ENCODE measurements around the gene UQCRHL.

Gene UQCRHL

GRCh38 chr1:15761366-15762128, 45.9 kb downstream of the UQCRHL start:
- no peaks in the 10 kb centered on the region for H3K9me3 ChIP-seq (ENCODE audit: control insufficient read depth, low read length)
- peaks cover 14% of the 10 kb centered on the region for H3K4me1 ChIP-seq
- H3K79me2 ChIP-seq, result no peaks in the 10 kb centered on the region
- no peak overlapping the region for H3K4me3 ChIP-seq (ENCODE audit: low read depth, low read length)
- H3K9ac ChIP-seq, result no peak overlapping the region
- no peaks in the 10 kb centered on the region for H3K36me3 ChIP-seq (ENCODE audit: control insufficient read depth, insufficient read depth, low read length)
- H3K27ac ChIP-seq, result peak overlapping the region; percentile 77
- no peak overlapping the region for H3K4me2 ChIP-seq (ENCODE audit: low read length)
- H3K27me3 ChIP-seq (ENCODE audit: control insufficient read depth, insufficient read depth, low read length), result no peaks in the 10 kb centered on the region
- no peak overlapping the region for H2AFZ ChIP-seq
- no peak for TF ChIP-seq CTCF (IDR thresholded peaks at IDR 0.05)

GRCh38 chr1:15760520-15761211, 46.8 kb downstream of the UQCRHL start:
- Histone ChIP-seq H3K4me2 (ENCODE audit: low read length) (no peak overlapping the region), H3K27ac (peak overlapping the region; percentile 77), H2AFZ (no peak overlapping the region), H3K9ac (no peak overlapping the region), H3K9me3 (ENCODE audit: control insufficient read depth, low read length) (no peaks in the 10 kb centered on the region), H3K4me3 (ENCODE audit: low read depth, low read length) (no peak overlapping the region), H3K36me3 (ENCODE audit: control insufficient read depth, insufficient read depth, low read length) (no peaks in the 10 kb centered on the region), H3K79me2 (no peaks in the 10 kb centered on the region), H3K4me1 (peaks cover 14% of the 10 kb centered on the region), H3K27me3 (ENCODE audit: control insufficient read depth, insufficient read depth, low read length) (no peaks in the 10 kb centered on the region)
- TF ChIP-seq CTCF (IDR thresholded peaks at IDR 0.05), result no peak

GRCh38 chr1:15758953-15759661, 48.3 kb downstream of the UQCRHL start:
- H2AFZ ChIP-seq, result peak overlapping the region; percentile 69
- no peaks in the 10 kb centered on the region for H3K36me3 ChIP-seq (ENCODE audit: control insufficient read depth, insufficient read depth, low read length)
- no peak for TF ChIP-seq CTCF (IDR thresholded peaks at IDR 0.05)
- no peaks in the 10 kb centered on the region for H3K79me2 ChIP-seq
- peak overlapping the region; percentile 67 for H3K9ac ChIP-seq
- H3K27me3 ChIP-seq (ENCODE audit: control insufficient read depth, insufficient read depth, low read length), result no peaks in the 10 kb centered on the region
- H3K4me2 ChIP-seq (ENCODE audit: low read length), result peak overlapping the region; percentile 51
- H3K4me1 ChIP-seq, result peaks cover 10% of the 10 kb centered on the region
- H3K27ac ChIP-seq, result peak overlapping the region; percentile 77
- H3K9me3 ChIP-seq (ENCODE audit: control insufficient read depth, low read length), result no peaks in the 10 kb centered on the region
- H3K4me3 ChIP-seq (ENCODE audit: low read depth, low read length), result peak overlapping the region; percentile 48

GRCh38 chr1:15758343-15758931, 49.0 kb downstream of the UQCRHL start, which contains the start of gene FBLIM1:
Gene FBLIM1, plus strand, starts transcription at chr1:15758795. Its CDS starts 6,189 bp downstream, at chr1:15764984.
- Histone ChIP-seq H3K4me1 (peaks cover 7% of the 10 kb centered on the region), H3K4me2 (ENCODE audit: low read length) (peak within 1 kb of the TSS; percentile 60), H3K9me3 (ENCODE audit: control insufficient read depth, low read length) (no peaks in the 10 kb centered on the region), H3K27me3 (ENCODE audit: control insufficient read depth, insufficient read depth, low read length) (no peaks in the 10 kb centered on the region), H2AFZ (peak within 1 kb of the TSS; percentile 69), H3K9ac (peak within 1 kb of the TSS; percentile 67), H3K36me3 (ENCODE audit: control insufficient read depth, insufficient read depth, low read length) (no peaks in the 10 kb centered on the region), H3K27ac (peak within 1 kb of the TSS; percentile 77), H3K4me3 (ENCODE audit: low read depth, low read length) (peak within 1 kb of the TSS; percentile 48), H3K79me2 (no peaks in the 10 kb centered on the region)
- TF ChIP-seq CTCF (IDR thresholded peaks at IDR 0.05), result no peak
